ENCODE results near the gene QSER1. TPM values are rescaled to one million over a fixed set of nuclear protein-coding genes. Genes with fewer than 3 reads are reported as not detected.

QSER1 gene
- polyA plus RNA-seq, 1 donor (not counting 4 experiments of a cell fraction or from before 2014, with no cell fraction given), result 14.7 TPM

- DNase-seq (ENCODE audit: low read depth, low spot score) (no peak), FAIRE-seq (no peak)
- H3K27me3 ChIP-seq (ENCODE audit: control insufficient read depth, extremely low read depth, insufficient read depth, low read length), result no peaks in the 10 kb centered on the region
- H3K36me3 ChIP-seq (ENCODE audit: control insufficient read depth in 2 of 2, extremely low read depth in 1 of 2, insufficient read depth in 2 of 2, low read length in 2 of 2), result peaks cover 0 to 2% of the 10 kb centered on the region in 2 experiments
- H3K4me3 ChIP-seq (ENCODE audit: control insufficient read depth in 2 of 3, extremely low read depth in 1 of 3, insufficient read depth in 2 of 3, low read depth in 1 of 3, low read length in 3 of 3), result no peak overlapping the region
- H3K9me1 ChIP-seq (ENCODE audit: control insufficient read depth, extremely low read depth, insufficient read depth, low read length), result no peaks in the 10 kb centered on the region
- no peaks in the 10 kb centered on the region for H3K9me3 ChIP-seq (ENCODE audit: control insufficient read depth, low read depth, low read length)
- TF ChIP-seq EZH2 (IDR thresholded peaks at IDR 0.05; ENCODE audit: low read length), result no peak
- TF ChIP-seq CTCF (optimal IDR thresholded peaks at IDR 0.05 in 1 of 3, IDR thresholded peaks at IDR 0.05 in 1 of 3, conservative IDR thresholded peaks at IDR 0.05 in 1 of 3; ENCODE audit: extremely low read depth in 1 of 3, insufficient read depth in 2 of 3, low read length in 3 of 3), result no peak
- H2AFZ ChIP-seq (ENCODE audit: control insufficient read depth, low read length), result no peak overlapping the region
- no peaks in the 10 kb centered on the region for H4K20me1 ChIP-seq (ENCODE audit: control insufficient read depth, extremely low read depth, insufficient read depth, low read length)
- H3K79me2 ChIP-seq (ENCODE audit: control insufficient read depth, insufficient read depth, low read length), result no peaks in the 10 kb centered on the region
- peaks cover 8% of the 10 kb centered on the region for H3K4me1 ChIP-seq (ENCODE audit: control insufficient read depth, extremely low read depth, insufficient read depth, low read length)
- no peak overlapping the region for H3K27ac ChIP-seq (ENCODE audit: control insufficient read depth, insufficient read depth, low read length)
- dilution Hi-C loops (cut with MboI; ENCODE audit: extremely low pct_ligation_motif_present, low sequenced_read_pairs), result no loop called here
- H3K4me2 ChIP-seq (ENCODE audit: control insufficient read depth, extremely low read depth, insufficient read depth, low read depth, low read length), result no peak overlapping the region
- H3K9ac ChIP-seq (ENCODE audit: control insufficient read depth, extremely low read depth, insufficient read depth, low read length), result no peak overlapping the region
Measured at GRCh38 chr11:32847511-32847910, 45.1 kb upstream of the QSER1 start.

DNA sequence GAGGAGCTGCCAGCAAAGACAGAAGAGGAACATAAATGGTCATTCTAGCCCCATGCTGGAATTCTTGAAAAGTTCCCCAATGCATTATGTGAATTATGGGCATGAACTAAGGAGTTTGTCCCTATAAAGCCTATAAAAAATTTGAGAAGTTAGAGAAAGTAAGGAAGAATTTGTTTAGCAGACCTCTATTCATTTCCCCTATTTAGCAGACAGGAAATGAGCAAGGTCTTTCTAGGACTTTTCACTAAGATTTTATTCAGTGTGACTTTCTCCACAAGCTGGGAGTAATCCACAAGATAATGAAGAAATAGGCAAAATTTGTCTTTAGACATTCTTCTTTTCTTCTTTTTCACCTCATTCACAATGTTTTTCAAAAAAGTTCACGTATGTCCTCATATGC, 42.9 kb upstream of the QSER1 start:
- dilution Hi-C loops (cut with MboI; ENCODE audit: extremely low pct_ligation_motif_present, low sequenced_read_pairs), result no loop called here
- TF ChIP-seq CTCF (optimal IDR thresholded peaks at IDR 0.05 in 1 of 3, IDR thresholded peaks at IDR 0.05 in 1 of 3, conservative IDR thresholded peaks at IDR 0.05 in 1 of 3; ENCODE audit: extremely low read depth in 1 of 3, insufficient read depth in 2 of 3, low read length in 3 of 3) (no peak), EZH2 (IDR thresholded peaks at IDR 0.05; ENCODE audit: low read length) (no peak)
- H3K27ac ChIP-seq (ENCODE audit: control insufficient read depth, insufficient read depth, low read length), result no peak overlapping the region

More for the DNA sequence above, 42.9 kb upstream of the QSER1 start:
- no peak for FAIRE-seq
- no peaks in the 10 kb centered on the region for H3K79me2 ChIP-seq (ENCODE audit: control insufficient read depth, insufficient read depth, low read length)
- no peaks in the 10 kb centered on the region for H3K9me3 ChIP-seq (ENCODE audit: control insufficient read depth, low read depth, low read length)
- H3K4me2 ChIP-seq (ENCODE audit: control insufficient read depth, extremely low read depth, insufficient read depth, low read depth, low read length), result no peak overlapping the region
- no peak overlapping the region for H3K4me3 ChIP-seq (ENCODE audit: control insufficient read depth in 2 of 3, extremely low read depth in 1 of 3, insufficient read depth in 2 of 3, low read depth in 1 of 3, low read length in 3 of 3)
- no peak for DNase-seq (ENCODE audit: low read depth, low spot score)
- no peak overlapping the region for H3K9ac ChIP-seq (ENCODE audit: control insufficient read depth, extremely low read depth, insufficient read depth, low read length)
- H3K27me3 ChIP-seq (ENCODE audit: control insufficient read depth, extremely low read depth, insufficient read depth, low read length), result no peaks in the 10 kb centered on the region
- H3K4me1 ChIP-seq (ENCODE audit: control insufficient read depth, extremely low read depth, insufficient read depth, low read length), result peaks cover 9% of the 10 kb centered on the region
- no peaks in the 10 kb centered on the region for H4K20me1 ChIP-seq (ENCODE audit: control insufficient read depth, extremely low read depth, insufficient read depth, low read length)
- no peaks in the 10 kb centered on the region for H3K9me1 ChIP-seq (ENCODE audit: control insufficient read depth, extremely low read depth, insufficient read depth, low read length)
- peaks cover 0 to 2% of the 10 kb centered on the region in 2 experiments for H3K36me3 ChIP-seq (ENCODE audit: control insufficient read depth in 2 of 2, extremely low read depth in 1 of 2, insufficient read depth in 2 of 2, low read length in 2 of 2)
- no peak overlapping the region for H2AFZ ChIP-seq (ENCODE audit: control insufficient read depth, low read length)

Data from keratinocyte (primary cell).